Stimulated activated CD8-positive, alpha-beta memory T cell treated with anti-CD3 and anti-CD28 coated beads, Interleukin-7, amount 100 ng/mL, for 24 hours (primary cell): Measurements from ENCODE around the gene NTN1.
"Not testable (repeated sequence)": the region's sequence is repeated elsewhere in the genome, so short reads cannot be mapped to it uniquely, and the experiment has no call there.

Source experiments
- DNase-seq: peaks from one replicate; pipeline ENCODE4 v3.0.0-alpha.2; 2020; ENCODE audit warnings: low read depth

NTN1 gene

GRCh38 chr17:9249245-9249953, 228.1 kb downstream of the NTN1 start:
- no peak for DNase-seq

GRCh38 chr17:9251273-9251672, 230.0 kb downstream of the NTN1 start:
- DNase-seq: no peak

- no peak for DNase-seq
These were observed 232.0 kb downstream of the NTN1 start for GRCh38 chr17:9253308-9253707.

- no peak for DNase-seq
These were observed 233.5 kb downstream of the NTN1 start for GRCh38 chr17:9254841-9255240.

- no peak for DNase-seq
These were observed 234.5 kb downstream of the NTN1 start for GRCh38 chr17:9255833-9256232.

GRCh38 chr17:9256361-9256750, 235.0 kb downstream of the NTN1 start:
- DNase-seq: no peak

- no peak for DNase-seq
These were observed 235.7 kb downstream of the NTN1 start for GRCh38 chr17:9256751-9257629.

GRCh38 chr17:9257630-9257965, 236.3 kb downstream of the NTN1 start:
- not testable (repeated sequence) for DNase-seq

GRCh38 chr17:9258115-9259015, 237.1 kb downstream of the NTN1 start:
- DNase-seq: no peak

- no peak for DNase-seq
These were observed 238.1 kb downstream of the NTN1 start for GRCh38 chr17:9259419-9259818.

- DNase-seq: no peak
These were observed 240.0 kb downstream of the NTN1 start for GRCh38 chr17:9261081-9262012.

- DNase-seq: no peak
These were observed 244.8 kb downstream of the NTN1 start for GRCh38 chr17:9266031-9266680.

- DNase-seq: no peak
These were observed 245.4 kb downstream of the NTN1 start for GRCh38 chr17:9266697-9267117.

- no peak for DNase-seq
These were observed 247.2 kb downstream of the NTN1 start for GRCh38 chr17:9268546-9268945.

GRCh38 chr17:9269350-9270035, 248.2 kb downstream of the NTN1 start:
- no peak for DNase-seq

- DNase-seq: no peak
These were observed 249.6 kb downstream of the NTN1 start for GRCh38 chr17:9270921-9271320.

- DNase-seq: no peak
These were observed 250.7 kb downstream of the NTN1 start for GRCh38 chr17:9271989-9272388.

- DNase-seq: no peak
These were observed 251.3 kb downstream of the NTN1 start for GRCh38 chr17:9272501-9273200.
